DND-41 (cell line): Measurements from ENCODE around the gene ENOPH1.
"Not testable (repeated sequence)": the region's sequence is repeated elsewhere in the genome, so short reads cannot be mapped to it uniquely, and the experiment has no call there.

Experiments
- ATAC-seq: fragments of 200-7000 bp; cut with Tn5 transposase; 3 replicates; pipeline ENCODE4 v1.9.1; 2021; ENCODE audit warnings: low read depth; ENCODE audit not compliant: insufficient read depth
- DNase-seq: peaks from one replicate; pipeline ENCODE4 v3.0.0-alpha.2; 2020
- H2AFZ ChIP-seq: 2 replicates; pipeline ENCODE4 v1.6.0; 2012; ENCODE audit warnings: low read depth, low read length
- H3K27ac ChIP-seq: 2 replicates; pipeline ENCODE4 v1.5.1; 2012; ENCODE audit warnings: low read length, inconsistent platforms
- H3K27me3 ChIP-seq: fragments of 200-600 bp; sonication (generic); 2 replicates; pipeline ENCODE4 v1.6.0; 2012; ENCODE audit warnings: low read length, mild to moderate bottlenecking, inconsistent platforms; ENCODE audit not compliant: insufficient read depth, poor library complexity
- H3K36me3 ChIP-seq: 2 replicates; pipeline ENCODE4 v1.5.1; 2012; ENCODE audit warnings: low read length, inconsistent platforms; ENCODE audit not compliant: insufficient read depth
- H3K4me1 ChIP-seq: 2 replicates; pipeline ENCODE4 v1.5.1; 2012; ENCODE audit warnings: mild to moderate bottlenecking, low read length; ENCODE audit not compliant: insufficient read depth
- H3K4me2 ChIP-seq: 2 replicates; pipeline ENCODE4 v1.6.0; 2012; ENCODE audit warnings: mild to moderate bottlenecking, moderate library complexity, low read length, inconsistent platforms; ENCODE audit not compliant: insufficient read depth
- H3K4me3 ChIP-seq, 2 experiments: fragments of 200-600 bp in 1 of 2; shearing (Covaris generic) in 1 of 2; 2 replicates each; pipeline ENCODE4 v1.5.1; 2012 to 2016; ENCODE audit warnings: inconsistent platforms in 2 of 2, low read length in 2 of 2, mild to moderate bottlenecking in 2 of 2, low read depth in 1 of 2, moderate library complexity in 1 of 2
- H3K79me2 ChIP-seq: 2 replicates; pipeline ENCODE4 v1.6.0; 2012; ENCODE audit warnings: low read length, inconsistent platforms; ENCODE audit not compliant: insufficient read depth
- H3K9ac ChIP-seq: 2 replicates; pipeline ENCODE4 v1.6.0; 2012; ENCODE audit warnings: low read depth, mild to moderate bottlenecking, inconsistent platforms, low read length, moderate library complexity
- H3K9me3 ChIP-seq: 2 replicates; pipeline ENCODE4 v1.5.1; 2012; ENCODE audit warnings: low read length, moderate library complexity, mild to moderate bottlenecking, inconsistent platforms; ENCODE audit not compliant: insufficient read depth, severe bottlenecking
- H4K20me1 ChIP-seq: 2 replicates; pipeline ENCODE4 v1.6.0; 2012; ENCODE audit warnings: low read length; ENCODE audit not compliant: insufficient read depth
- CTCF ChIP-seq: IDR thresholded peaks from 2 replicates; pipeline ENCODE4 v1.5.1; 2012; ENCODE audit warnings: borderline replicate concordance, low read length, moderate library complexity, mild to moderate bottlenecking; ENCODE audit not compliant: poor library complexity, severe bottlenecking; ENCODE audit errors: extremely low read depth
- EZH2 ChIP-seq: IDR thresholded peaks from 3 replicates; pipeline ENCODE4 v1.6.1; 2012; ENCODE audit warnings: borderline replicate concordance, low read depth, mild to moderate bottlenecking, moderate library complexity, low read length, inconsistent platforms; ENCODE audit not compliant: severe bottlenecking

The ENOPH1 gene

GRCh38 chr4:82467471-82467870, 37.1 kb downstream of the ENOPH1 start:
- Histone ChIP-seq H2AFZ (no peak overlapping the region), H4K20me1 (no peaks in the 10 kb centered on the region), H3K27me3 (no peaks in the 10 kb centered on the region), H3K4me2 (no peak overlapping the region), H3K9me3 (no peaks in the 10 kb centered on the region), H3K79me2 (no peaks in the 10 kb centered on the region), H3K27ac (no peak overlapping the region), H3K4me1 (no peaks in the 10 kb centered on the region), H3K4me3 (no peak overlapping the region), H3K36me3 (peaks cover 23% of the 10 kb centered on the region), H3K9ac (no peak overlapping the region)
- DNase-seq (no peak), ATAC-seq (no peak)
- TF ChIP-seq EZH2 (no peak), CTCF (no peak)

- Histone ChIP-seq H3K4me3 (no peak overlapping the region), H3K36me3 (peaks cover 14% of the 10 kb centered on the region; the same call in 1 of the 2 replicates), H3K4me2 (no peak overlapping the region), H3K9me3 (no peaks in the 10 kb centered on the region), H3K79me2 (no peaks in the 10 kb centered on the region), H3K4me1 (no peaks in the 10 kb centered on the region), H3K9ac (no peak overlapping the region), H2AFZ (no peak overlapping the region), H3K27ac (no peak overlapping the region), H4K20me1 (no peaks in the 10 kb centered on the region), H3K27me3 (no peaks in the 10 kb centered on the region)
- peak; percentile 55; the same call in 1 of the 3 replicates for ATAC-seq
- TF ChIP-seq EZH2 (no peak), CTCF (no peak)
- DNase-seq, result no peak
Observed at GRCh38 chr4:82469791-82470345, 39.5 kb downstream of the ENOPH1 start.

- not testable (repeated sequence) for H3K27me3 ChIP-seq, H3K4me1 ChIP-seq, H3K9me3 ChIP-seq, H3K4me2 ChIP-seq, H3K36me3 ChIP-seq, H4K20me1 ChIP-seq, H3K27ac ChIP-seq, H3K79me2 ChIP-seq, DNase-seq, H2AFZ ChIP-seq, H3K4me3 ChIP-seq, H3K9ac ChIP-seq, ATAC-seq
Observed at GRCh38 chr4:82473080-82473479, 42.7 kb downstream of the ENOPH1 start.

- H3K4me2 ChIP-seq, result no peak overlapping the region
- H3K9ac ChIP-seq, result no peak overlapping the region
- H3K27ac ChIP-seq, result no peak overlapping the region
- no peak overlapping the region for H3K4me3 ChIP-seq
- H3K79me2 ChIP-seq, result no peaks in the 10 kb centered on the region
- H3K27me3 ChIP-seq, result no peaks in the 10 kb centered on the region
- H3K36me3 ChIP-seq, result peaks cover 4% of the 10 kb centered on the region; the same call in 1 of the 2 replicates
- no peaks in the 10 kb centered on the region for H3K9me3 ChIP-seq
- no peak overlapping the region for H2AFZ ChIP-seq
- no peaks in the 10 kb centered on the region for H4K20me1 ChIP-seq
- TF ChIP-seq EZH2 (no peak), CTCF (no peak)
- DNase-seq (no peak), ATAC-seq (no peak)
- no peaks in the 10 kb centered on the region for H3K4me1 ChIP-seq
Observed at GRCh38 chr4:82473621-82474164, 43.3 kb downstream of the ENOPH1 start.

GRCh38 chr4:82475931-82476330, 45.5 kb downstream of the ENOPH1 start:
- H3K27ac ChIP-seq, H3K9ac ChIP-seq, H3K27me3 ChIP-seq, H2AFZ ChIP-seq, H3K79me2 ChIP-seq, H3K4me3 ChIP-seq, H3K36me3 ChIP-seq, H3K4me2 ChIP-seq, DNase-seq, ATAC-seq, H3K4me1 ChIP-seq, H4K20me1 ChIP-seq, H3K9me3 ChIP-seq: not testable (repeated sequence)

- not testable (repeated sequence) for H3K36me3 ChIP-seq, DNase-seq
Observed at GRCh38 chr4:82477469-82477868, 47.1 kb downstream of the ENOPH1 start.

More at GRCh38 chr4:82477469-82477868, 47.1 kb downstream of the ENOPH1 start:
- H3K4me1 ChIP-seq, H3K27ac ChIP-seq, H3K79me2 ChIP-seq, H3K27me3 ChIP-seq, H3K4me2 ChIP-seq, H3K4me3 ChIP-seq, H4K20me1 ChIP-seq, H2AFZ ChIP-seq, H3K9ac ChIP-seq, H3K9me3 ChIP-seq, ATAC-seq: not testable (repeated sequence)
